Measurements from ENCODE around the gene DACT2.

DACT2 gene

GRCh38 chr6:168265827-168266815 is 53.5 kb downstream of the DACT2 start:
- peak; percentile 84 for DNase-seq (ENCODE audit: low read depth, low spot score)

DNA sequence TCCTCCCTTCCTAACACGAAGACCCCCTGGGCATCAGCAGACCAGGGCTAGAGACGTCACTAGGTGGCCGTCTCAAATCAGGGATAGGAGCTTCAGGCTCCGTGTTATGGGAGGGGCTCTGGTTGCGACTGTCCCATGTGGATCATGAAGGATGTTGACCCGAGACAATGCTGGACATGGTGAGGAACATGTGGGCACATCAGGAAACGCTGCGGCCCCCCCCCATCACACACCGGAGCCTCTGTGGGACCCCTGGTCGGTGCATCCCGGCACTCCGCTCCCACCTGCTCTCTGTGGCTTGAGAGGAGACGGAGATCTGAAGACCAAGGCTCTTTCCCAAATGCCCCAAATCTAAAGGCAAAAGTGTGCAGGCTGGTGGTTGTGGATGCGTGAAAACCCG is 54.2 kb downstream of the DACT2 start:
- no peak for DNase-seq (ENCODE audit: low read depth, low spot score)

DNA sequence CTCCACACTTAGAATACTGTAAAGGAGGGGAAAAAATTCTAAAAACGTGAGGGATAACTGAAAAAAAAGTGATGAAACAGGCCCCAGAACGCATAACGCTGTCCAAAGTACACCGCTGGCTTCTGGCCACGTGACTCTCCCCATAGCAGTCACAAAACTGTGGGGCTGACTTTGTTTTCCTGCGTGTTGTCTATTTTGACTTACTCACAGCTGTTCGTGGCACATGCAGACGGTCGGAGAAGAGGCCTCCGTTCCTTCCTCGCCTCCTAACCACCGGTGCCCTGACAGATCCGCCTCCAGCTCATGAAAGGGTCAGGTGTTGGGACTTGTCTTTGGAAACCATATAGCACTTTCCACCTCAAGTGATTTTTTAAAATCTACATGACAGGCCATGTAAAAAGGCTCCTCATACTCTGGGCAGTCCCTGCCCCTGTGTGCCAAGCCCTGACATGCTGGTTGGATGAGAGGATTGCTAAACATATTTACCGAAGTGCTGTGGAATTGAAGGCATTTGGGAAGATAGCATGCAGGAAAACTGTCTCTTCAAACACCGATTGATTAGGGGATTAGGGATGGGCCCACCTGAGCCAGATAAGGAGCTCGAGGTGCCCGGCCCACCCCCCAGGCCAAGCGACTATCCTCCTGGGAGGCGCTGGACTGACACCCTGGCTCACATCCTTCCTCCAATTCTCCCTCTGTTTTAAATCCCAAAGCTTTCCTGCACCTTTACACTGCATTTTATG is 54.8 kb downstream of the DACT2 start:
- no peak for DNase-seq (ENCODE audit: low read depth, low spot score)

DNA sequence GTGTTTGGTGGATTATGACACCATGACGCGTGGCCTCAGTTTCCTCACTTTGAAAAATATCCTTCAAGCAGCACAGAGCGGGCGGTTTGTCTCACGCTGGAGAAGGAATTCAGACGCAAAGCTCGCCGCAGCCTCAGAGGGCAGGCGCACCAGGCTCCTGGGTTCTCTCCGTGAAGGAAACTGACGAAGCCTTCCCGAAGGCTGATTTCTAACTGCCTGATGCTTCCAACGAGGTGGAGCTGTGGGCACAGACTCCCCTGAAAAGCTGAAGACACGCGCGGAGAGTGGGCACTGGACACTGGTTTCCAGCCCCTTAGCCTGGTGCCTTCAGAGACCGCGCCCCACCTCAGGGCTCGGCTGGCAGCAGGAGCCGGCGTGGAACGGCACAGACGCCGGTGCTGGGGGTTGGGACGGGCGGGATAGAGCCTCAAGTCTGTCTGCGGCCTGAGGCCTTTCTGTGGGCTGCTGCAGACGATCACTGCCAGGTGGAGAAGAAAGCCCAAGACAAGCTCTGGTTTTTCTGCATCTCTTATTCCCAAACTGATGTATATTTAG is 56.1 kb downstream of the DACT2 start:
- no peak for DNase-seq (ENCODE audit: low read depth, low spot score)

DNA sequence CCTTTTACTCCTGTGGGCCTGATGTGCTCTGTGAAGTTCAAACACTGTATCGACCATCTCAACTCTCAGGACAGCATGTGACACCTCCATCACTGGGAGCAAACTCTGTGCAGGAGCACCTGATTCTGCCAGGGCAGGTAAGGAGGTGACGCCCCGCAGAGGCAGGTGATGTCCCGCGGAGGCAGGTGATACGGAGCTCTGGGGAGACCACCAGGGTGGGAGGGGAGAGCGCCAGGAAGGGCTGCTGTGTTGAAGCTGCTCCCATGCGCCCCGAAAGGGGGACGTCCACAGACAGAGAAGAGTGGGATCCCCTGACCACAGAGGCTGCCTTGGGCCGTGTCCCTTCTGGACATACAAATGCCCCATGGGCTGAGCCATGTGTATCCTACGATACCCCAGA is 58.3 kb downstream of the DACT2 start:
- no peak for DNase-seq (ENCODE audit: low read depth, low spot score)

DNA sequence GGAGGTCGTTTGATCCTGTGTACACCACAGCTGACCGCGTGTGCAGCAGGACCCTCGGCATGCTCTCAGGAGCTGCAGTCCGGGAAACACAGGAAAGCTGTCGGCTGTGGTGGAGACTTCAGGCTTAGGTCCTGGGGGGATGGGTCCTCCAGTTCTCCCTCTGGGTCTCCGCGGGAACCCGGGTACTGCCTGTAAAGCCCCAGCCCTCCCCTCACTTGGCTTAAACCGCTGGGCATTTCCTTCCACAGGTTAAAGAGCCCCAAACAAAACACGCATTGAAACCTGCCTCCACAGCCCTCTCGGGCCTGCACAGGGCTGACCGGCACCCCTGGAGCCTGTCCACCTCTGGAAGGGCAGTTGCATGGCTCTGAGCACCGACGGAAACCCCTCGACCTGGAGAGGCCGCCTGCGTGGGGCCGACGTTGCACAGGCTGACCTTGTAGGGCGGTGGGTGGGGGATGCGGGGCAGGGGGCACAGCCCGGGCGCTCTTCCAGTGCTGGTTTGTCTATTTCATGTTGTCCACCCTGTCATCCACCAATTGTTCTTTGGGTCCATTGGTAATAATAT is 59.1 kb downstream of the DACT2 start:
- DNase-seq (ENCODE audit: low read depth, low spot score): no peak

DNA sequence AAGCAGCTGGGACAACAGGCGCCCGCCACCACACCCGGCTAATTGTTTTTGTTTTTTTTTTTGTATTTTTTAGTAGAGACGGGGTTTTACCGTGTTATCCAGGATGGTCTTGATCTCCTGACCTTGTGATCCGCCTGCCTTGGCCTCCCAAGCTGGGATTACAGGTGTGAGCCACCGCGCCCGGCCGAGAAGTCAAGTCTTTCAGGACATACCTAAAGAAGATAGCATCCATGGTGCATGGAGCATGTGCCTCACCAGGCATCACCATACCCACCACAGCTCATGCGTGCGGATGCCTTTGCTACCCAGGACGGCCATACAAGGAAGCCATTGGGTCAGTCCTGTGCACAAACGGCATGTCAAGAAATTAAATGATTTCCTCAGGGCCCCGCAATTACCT is 60.8 kb downstream of the DACT2 start:
- DNase-seq (ENCODE audit: low read depth, low spot score): no peak

DNA sequence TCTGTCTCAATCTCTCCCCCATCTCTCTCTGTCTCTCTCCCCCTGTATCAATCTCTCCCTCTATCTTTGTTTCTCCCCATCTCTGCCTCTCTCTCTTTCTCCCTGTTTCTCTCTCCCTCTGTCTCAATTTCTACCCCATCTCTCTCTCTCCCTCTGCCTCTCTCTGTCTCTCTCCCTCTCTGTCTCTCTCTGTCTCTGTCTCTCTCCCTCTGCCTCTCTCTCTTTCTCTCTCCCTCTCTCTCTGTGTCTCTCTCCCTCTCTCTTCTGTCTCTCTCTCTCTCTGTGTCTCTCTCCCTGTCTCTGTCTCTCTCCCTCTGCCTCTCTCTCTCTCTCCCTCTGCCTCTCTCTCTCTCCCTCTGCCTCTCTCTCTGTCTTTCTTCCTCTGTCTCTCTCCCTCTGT is 62.6 kb downstream of the DACT2 start:
- no peak for DNase-seq (ENCODE audit: low read depth, low spot score)

Data from ELF-1 (cell line).